ENCODE data around the gene CNN2.

- TF ChIP-seq CTCF (conservative IDR thresholded peaks at IDR 0.05; ENCODE audit: low read depth, low read length) (no peak), EZH2 (IDR thresholded peaks at IDR 0.05; ENCODE audit: low read length, unreplicated experiment) (no peak), EZH2phosphoT487 (IDR thresholded peaks at IDR 0.05; ENCODE audit: borderline replicate concordance, low read length) (no peak)
Measured at GRCh38 chr19:1066251-1066747, 39.9 kb downstream of the CNN2 start.
